ENCODE results near the gene RNF144B. TPM values are rescaled to one million over a fixed set of nuclear protein-coding genes. Genes with fewer than 3 reads are reported as not detected.

Gene RNF144B
- total and polyA plus RNA-seq, 2 donors (not counting 1 experiment from before 2014, with no cell fraction given), result 3.0 to 17.0 TPM

- CTCF ChIA-PET, result interaction anchor here (0.7 to 2.0 kb wide), 4 partner anchors 13 to 275 kb away, joined by 3 to 5 read pairs (median 4); no protein-coding TSS in a partner anchor
These were observed 101.5 kb downstream of the RNF144B start for GRCh38 chr6:18488526-18489270.

More at GRCh38 chr6:18488526-18489270, 101.5 kb downstream of the RNF144B start:
- Histone ChIP-seq H2AFZ (ENCODE audit: insufficient read depth, low read depth, low read length, poor library complexity, severe bottlenecking) (no peak overlapping the region), H3K27ac (ENCODE audit: low read length in 2 of 2) (no peak overlapping the region), H4K20me1 (ENCODE audit: control insufficient read depth, insufficient read depth, low read length, poor library complexity, severe bottlenecking) (no peaks in the 10 kb centered on the region), H3K9me3 (ENCODE audit: control extremely low read depth in 1 of 3, control insufficient read depth in 2 of 3, insufficient read depth in 1 of 3, low read length in 2 of 3) (no peaks in the 10 kb centered on the region), H3K79me2 (ENCODE audit: control insufficient read depth, insufficient read depth, low read length) (no peaks in the 10 kb centered on the region), H3K4me3 (ENCODE audit: control extremely low read depth in 1 of 5, extremely low read depth in 1 of 5, insufficient read depth in 1 of 5, low read depth in 2 of 5, low read length in 4 of 5) (no peak overlapping the region), H3K4me1 (ENCODE audit: control insufficient read depth in 2 of 2, insufficient read depth in 2 of 2, low read length in 2 of 2) (no peaks in the 10 kb centered on the region), H3K27me3 (replicated peaks in 1 of 4; ENCODE audit: control extremely low read depth in 1 of 4, control insufficient read depth in 3 of 4, insufficient read depth in 4 of 4, low read length in 3 of 4) (peaks cover 0 to 3% (median 0%) of the 10 kb centered on the region in 4 experiments), H3K9ac (ENCODE audit: low read length) (no peak overlapping the region), H3K36me3 (replicated peaks in 1 of 2; ENCODE audit: control extremely low read depth in 1 of 2, control insufficient read depth in 1 of 2, extremely low read depth in 1 of 2, insufficient read depth in 2 of 2, low read length in 1 of 2) (no peaks in the 10 kb centered on the region), H3K4me2 (replicated peaks; ENCODE audit: low read depth, low read length, poor library complexity, severe bottlenecking) (no peak overlapping the region)
- no peak for ATAC-seq (ENCODE audit: low read depth)
- POLR2A ChIA-PET, result no interaction called here
- no CpG with 5 or more reads among the region's 5 CpGs for WGBS (ENCODE audit: insufficient coverage)
- H3K4me3 Mint-ChIP-seq, result no peak overlapping the region
- TF ChIP-seq EZH2 (IDR thresholded peaks at IDR 0.05; ENCODE audit: borderline replicate concordance, insufficient read depth, low read depth, low read length, poor library complexity, severe bottlenecking) (no peak), CTCF (IDR thresholded peaks at IDR 0.05) (no peak)
- no peaks in the 10 kb centered on the region for H3K9me3 Mint-ChIP-seq (ENCODE audit: insufficient read depth)
- H3K4me1 Mint-ChIP-seq, result peaks cover 4% of the 10 kb centered on the region
- H3K27ac Mint-ChIP-seq, result no peak overlapping the region
- no peak for DNase-seq
- intact Hi-C loops (cut with micrococcal nuclease), result no loop called here
- H3K27me3 Mint-ChIP-seq, result no peaks in the 10 kb centered on the region
